H1 (cell line): Measurements from ENCODE around the gene PNPLA8. TPM values are rescaled to one million over a fixed set of nuclear protein-coding genes. Genes with fewer than 3 reads are reported as not detected.
A peak's percentile ranks its signal among the peaks of the same experiment; 100 is the strongest.

Source experiments
- CTCF ChIA-PET: fragments of 300-600 bp; sonication (Branson Sonifier 250); formaldehyde crosslinking; loops from one replicate; lab custom pipeline; 2021; ENCODE audit not compliant: partially characterized antibody; lab: Charles Lee
- POLR2A ChIA-PET: fragments of 300-600 bp; sonication (Branson Sonifier 250); formaldehyde crosslinking; loops from one replicate; lab custom pipeline; 2021; ENCODE audit warnings: inconsistent platforms; ENCODE audit not compliant: partially characterized antibody; lab: Charles Lee
- DNase-seq, 2 experiments: peaks; one replicate each; pipeline versions ENCODE4 v3.0.0 to v3.0.0-alpha.2; 2010 to 2022; ENCODE audit warnings: low spot score in 2 of 2, low read depth in 1 of 2, mixed read lengths in 1 of 2
- FAIRE-seq: peaks from 2 replicates; lab custom pipeline; 2011; peaks lifted over from hg19 to GRCh38; lab: Jason Lieb, UNC
- H2AFZ ChIP-seq: 2 replicates; pipeline ENCODE4 v1.8.1; 2012; ENCODE audit warnings: low read length, inconsistent platforms
- H2AK5ac ChIP-seq: 2 replicates; pipeline ENCODE4 v1.6.1; 2013; ENCODE audit warnings: low read depth, low read length
- H2BK120ac ChIP-seq: replicated peaks from 2 replicates; pipeline ENCODE3; 2013; ENCODE audit warnings: low read depth, low read length, inconsistent platforms
- H2BK12ac ChIP-seq: 2 replicates; pipeline ENCODE4 v1.6.1; 2013; ENCODE audit warnings: low read depth, low read length
- H2BK15ac ChIP-seq: 2 replicates; pipeline ENCODE4 v1.6.1; 2013; ENCODE audit warnings: low read length
- H2BK20ac ChIP-seq: 2 replicates; pipeline ENCODE4 v1.6.1; 2013; ENCODE audit warnings: low read length
- H2BK5ac ChIP-seq: 2 replicates; pipeline ENCODE4 v1.6.1; 2013; ENCODE audit warnings: low read depth, low read length
- H3K14ac ChIP-seq: 2 replicates; pipeline ENCODE4 v1.6.1; 2013; ENCODE audit warnings: inconsistent platforms; ENCODE audit not compliant: insufficient read length
- H3K18ac ChIP-seq: 2 replicates; pipeline ENCODE4 v1.6.1; 2013; ENCODE audit warnings: low read length; ENCODE audit errors: extremely low read depth
- H3K23ac ChIP-seq: 2 replicates; pipeline ENCODE4 v1.6.1; 2013; ENCODE audit warnings: inconsistent platforms; ENCODE audit not compliant: insufficient read length
- H3K23me2 ChIP-seq: 2 replicates; pipeline ENCODE4 v1.6.1; 2013; ENCODE audit warnings: low read depth, low read length
- H3K27ac ChIP-seq: 2 replicates; pipeline ENCODE4 v1.6.1; 2011; ENCODE audit warnings: low read depth, low read length, inconsistent platforms
- H3K27me3 ChIP-seq, 4 experiments: replicated peaks in 1 of 4; 1 replicate in 1 of 4; 2 replicates in 3 of 4; pipeline versions ENCODE4 v1.6.1 to v1.8.1; 2011 to 2013; ENCODE audit warnings: low read length in 3 of 4, mild to moderate bottlenecking in 3 of 4, inconsistent platforms in 2 of 4, mixed read lengths in 2 of 4, moderate library complexity in 1 of 4; ENCODE audit not compliant: control insufficient read depth in 3 of 4, insufficient read depth in 3 of 4; ENCODE audit errors: extremely low read depth in 1 of 4
- H3K36me3 ChIP-seq, 4 experiments: 2 replicates each; pipeline versions ENCODE4 v1.6.1 to v1.8.1; 2011 to 2013; ENCODE audit warnings: mild to moderate bottlenecking in 4 of 4, low read length in 3 of 4, moderate library complexity in 2 of 4, control low read depth in 1 of 4, inconsistent platforms in 1 of 4; ENCODE audit not compliant: insufficient read depth in 4 of 4, control insufficient read depth in 2 of 4
- H3K4ac ChIP-seq: replicated peaks from 2 replicates; pipeline ENCODE3; 2013; ENCODE audit warnings: low read length, low read depth, mixed read lengths, inconsistent platforms; ENCODE audit not compliant: insufficient read length
- H3K4me1 ChIP-seq, 4 experiments: replicated peaks in 1 of 4; 1 replicate in 1 of 4; 2 replicates in 3 of 4; pipeline versions ENCODE4 v1.6.1 to v1.8.1; 2011 to 2013; ENCODE audit warnings: low read length in 3 of 4, inconsistent platforms in 2 of 4, mixed read lengths in 1 of 4; ENCODE audit not compliant: insufficient read depth in 4 of 4, control insufficient read depth in 3 of 4
- H3K4me2 ChIP-seq, 2 experiments: 2 replicates each; pipeline versions ENCODE4 v1.6.1 to v1.8.1; 2011 to 2013; ENCODE audit warnings: low read depth in 2 of 2, low read length in 2 of 2, control low read depth in 1 of 2, inconsistent platforms in 1 of 2, mild to moderate bottlenecking in 1 of 2; ENCODE audit not compliant: insufficient read depth in 1 of 2
- H3K4me3 ChIP-seq, 4 experiments: fragments of 200-600, 300-600 bp in 1 of 4; sonication (generic), shearing (Covaris generic), sonication (Bioruptor Twin) in 1 of 4; 2 replicates each; pipeline versions ENCODE4 v1.5.1 to v1.8.1; 2011 to 2016; ENCODE audit warnings: low read length in 4 of 4, low read depth in 3 of 4, control low read depth in 2 of 4, inconsistent platforms in 2 of 4, mild to moderate bottlenecking in 2 of 4, mixed read lengths in 1 of 4, moderate library complexity in 1 of 4; ENCODE audit not compliant: insufficient read depth in 2 of 4; ENCODE audit errors: extremely low read depth in 1 of 4
- H3K56ac ChIP-seq: replicated peaks from 2 replicates; pipeline ENCODE3; 2013; ENCODE audit warnings: low read depth, mild to moderate bottlenecking, mixed read lengths, low read length, inconsistent platforms; ENCODE audit not compliant: insufficient read length
- H3K79me1 ChIP-seq: 2 replicates; pipeline ENCODE4 v1.6.1; 2013; ENCODE audit warnings: low read depth, low read length, control low read depth
- H3K79me2 ChIP-seq, 2 experiments: 2 replicates each; pipeline versions ENCODE4 v1.6.1 to v1.8.1; 2012 to 2013; ENCODE audit warnings: low read length in 2 of 2, mild to moderate bottlenecking in 2 of 2, inconsistent platforms in 1 of 2; ENCODE audit not compliant: insufficient read depth in 2 of 2, control insufficient read depth in 1 of 2
- H3K9ac ChIP-seq, 4 experiments: replicated peaks in 1 of 4; 1 replicate in 1 of 4; 2 replicates in 3 of 4; pipeline versions ENCODE4 v1.6.1 to v1.8.1; 2011 to 2013; ENCODE audit warnings: low read depth in 3 of 4, low read length in 3 of 4, control low read depth in 2 of 4, mild to moderate bottlenecking in 2 of 4, moderate library complexity in 2 of 4, inconsistent platforms in 1 of 4; ENCODE audit errors: extremely low read depth in 1 of 4
- H3K9me3 ChIP-seq, 2 experiments: 2 replicates each; pipeline versions ENCODE4 v1.6.1 to v1.8.1; 2012 to 2013; ENCODE audit warnings: mild to moderate bottlenecking in 2 of 2, moderate library complexity in 2 of 2, control low read depth in 1 of 2, inconsistent platforms in 1 of 2, low read depth in 1 of 2, low read length in 1 of 2, mixed read lengths in 1 of 2; ENCODE audit not compliant: insufficient read depth in 2 of 2
- H4K20me1 ChIP-seq, 2 experiments: replicated peaks in 1 of 2; 2 replicates each; pipeline versions ENCODE3 to v1.8.1; 2011 to 2013; ENCODE audit warnings: inconsistent platforms in 2 of 2, low read length in 2 of 2, mild to moderate bottlenecking in 1 of 2; ENCODE audit not compliant: insufficient read depth in 2 of 2, control insufficient read depth in 1 of 2
- H4K5ac ChIP-seq: 2 replicates; pipeline ENCODE4 v1.6.1; 2013; ENCODE audit warnings: low read length, low read depth, mixed read lengths, inconsistent platforms; ENCODE audit not compliant: insufficient read length
- H4K8ac ChIP-seq: 2 replicates; pipeline ENCODE4 v1.8.0; 2013; ENCODE audit warnings: mild to moderate bottlenecking, moderate library complexity, low read length, inconsistent platforms; ENCODE audit not compliant: insufficient read depth; ENCODE audit errors: extremely low read depth
- H4K91ac ChIP-seq: replicated peaks from 2 replicates; pipeline ENCODE3; 2013; ENCODE audit warnings: low read length, mixed read lengths, inconsistent platforms; ENCODE audit not compliant: insufficient read length
- CBX8 ChIP-seq: fragments of 300-800, 300-1000 bp; sonication (generic); IDR thresholded peaks from 2 replicates; pipeline ENCODE4 v1.7.1; 2016; ENCODE audit warnings: low read depth, low read length, borderline replicate concordance
- RAD21 ChIP-seq, 2 experiments: IDR thresholded peaks in 1 of 2; conservative IDR thresholded peaks in 1 of 2; 2 replicates each; pipeline ENCODE4 v1.6.1; 2011; ENCODE audit warnings: low read depth in 2 of 2, low read length in 2 of 2, improper control_type of control experiment in 1 of 2, inconsistent platforms in 1 of 2, mild to moderate bottlenecking in 1 of 2, moderate library complexity in 1 of 2
- TAF1 ChIP-seq: IDR thresholded peaks from 2 replicates; pipeline ENCODE4 v1.6.1; 2011; ENCODE audit warnings: mild to moderate bottlenecking, low read depth, low read length
- WGBS, 2 experiments: shearing (Covaris generic) in 1 of 2; methylation state at CpG; one replicate each; pipeline versions ENCODE4 v1.1.6 to v1.1.7; 2013 to 2015; ENCODE audit warnings: low lambda C conversion rate in 2 of 2, mixed read lengths in 2 of 2, inconsistent platforms in 1 of 2, low coverage in 1 of 2, missing lambda C conversion rate in 1 of 2; ENCODE audit not compliant: insufficient replicate concordance in 2 of 2, insufficient coverage in 1 of 2, insufficient read length in 1 of 2; ENCODE audit errors: extremely low coverage in 1 of 2, missing lambda C conversion rate in 1 of 2; 5-methylcytosine and 5-hydroxymethylcytosine counted together
- polyA plus RNA-seq, 7 experiments: library from polyadenylated mRNA; depleted of rRNA in 3 of 7; stranded (reverse) in 5 of 7; unstranded in 2 of 7; fragments of >200 nt in 5 of 7; fragments of 200-250 nt in 2 of 7; gene quantifications; 1 replicate in 5 of 7; 2 replicates in 1 of 7; 4 replicates in 1 of 7; pipeline versions ENCODE4 v1.2.1 to v1.2.3, GENCODE V29; 2011 to 2013; ENCODE audit warnings: missing spikeins in 2 of 7, mixed read lengths in 2 of 7
- total RNA-seq: library from RNA; stranded (reverse); fragmentation: NEBNext Ultra II Directional; extraction: Animal tissue kit (Norgen Biotek cat#: 25700); gene quantifications from 2 replicates; pipeline ENCODE4 v1.2.1, GENCODE V29; 2021
- TF ChIP-seq, protein P1 (sequence below), 3 experiments: IDR thresholded peaks; 1 replicate in 2 of 3; 2 replicates in 1 of 3; pipeline versions ENCODE4 v1.5.1 to v1.6.1; 2011; ENCODE audit warnings: low read length in 3 of 3, mild to moderate bottlenecking in 3 of 3, inconsistent platforms in 2 of 3, low read depth in 1 of 3, moderate library complexity in 1 of 3; ENCODE audit not compliant: insufficient read depth in 1 of 3; ENCODE audit errors: control extremely low read depth in 1 of 3

PNPLA8 gene
- total and polyA plus RNA-seq, 2 of the 8 experiments (the other 6 are each of a cell fraction or from before 2014, with no cell fraction given) = 3.8 to 11.2 TPM

DNA sequence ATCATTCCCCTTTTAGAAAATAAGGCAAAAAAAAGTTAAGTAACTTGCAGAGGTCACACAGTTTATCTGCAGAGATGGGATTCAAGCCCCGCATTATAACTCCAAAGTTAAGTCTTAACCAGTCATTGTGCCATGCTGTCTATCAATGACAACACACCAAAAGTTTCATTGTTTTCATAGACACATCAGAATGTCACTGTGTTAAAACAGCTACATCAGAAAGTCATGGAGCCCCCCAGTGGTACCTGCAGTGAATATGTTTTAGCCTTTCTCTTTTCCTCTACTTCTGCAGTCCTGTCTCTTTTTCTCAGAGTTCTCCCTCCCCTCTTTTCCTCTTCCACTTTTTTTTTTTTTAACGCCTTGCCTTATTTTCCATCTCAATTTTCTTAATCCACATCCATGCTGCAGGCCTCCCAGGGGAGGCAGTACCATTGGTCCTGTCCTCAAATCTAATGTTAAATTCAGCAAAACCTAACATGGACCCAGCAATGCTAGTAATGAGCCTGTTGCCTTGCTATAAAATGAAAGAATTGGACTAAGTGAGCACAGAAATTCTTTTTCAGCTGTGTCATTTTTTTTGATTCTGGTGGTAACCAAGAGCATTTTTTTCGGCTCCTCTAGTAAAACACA lies 65.9 kb downstream of the PNPLA8 start:
- Histone ChIP-seq H3K4me2 (no peak overlapping the region), H4K5ac (no peak overlapping the region), H3K27me3 (peaks cover 3 to 26% (median 21%) of the 10 kb centered on the region in 4 experiments), H3K18ac (no peak overlapping the region), H2AK5ac (no peak overlapping the region), H2AFZ (no peak overlapping the region), H3K23me2 (peaks cover 15% of the 10 kb centered on the region; the same call in 1 of the 2 replicates), H3K9me3 (no peaks in the 10 kb centered on the region), H3K23ac (no peak overlapping the region), H2BK5ac (no peak overlapping the region), H3K79me1 (no peaks in the 10 kb centered on the region), H3K4me3 (no peak overlapping the region), H3K79me2 (no peaks in the 10 kb centered on the region), H2BK15ac (no peak overlapping the region), H3K4me1 (peaks cover 0 to 2% (median 0%) of the 10 kb centered on the region in 4 experiments; a peak in 1 of 7 replicates), H4K8ac (no peak overlapping the region), H2BK12ac (no peak overlapping the region), H3K27ac (no peak overlapping the region), H3K56ac (no peak overlapping the region), H2BK20ac (no peak overlapping the region), H4K91ac (no peak overlapping the region), H3K4ac (no peak overlapping the region), H3K36me3 (no peaks in the 10 kb centered on the region), H3K9ac (no peak overlapping the region), H3K14ac (no peak overlapping the region), H4K20me1 (no peaks in the 10 kb centered on the region), H2BK120ac (no peak overlapping the region)
- FAIRE-seq = no peak
- TF ChIP-seq RAD21 (IDR thresholded peaks at IDR 0.05 in 1 of 2, conservative IDR thresholded peaks at IDR 0.05 in 1 of 2; ENCODE audit: low read depth in 2 of 2, low read length in 2 of 2) (peak; percentile 62 to 64), TAF1 (no peak), CBX8 (no peak)
- TF ChIP-seq, protein P1, sequence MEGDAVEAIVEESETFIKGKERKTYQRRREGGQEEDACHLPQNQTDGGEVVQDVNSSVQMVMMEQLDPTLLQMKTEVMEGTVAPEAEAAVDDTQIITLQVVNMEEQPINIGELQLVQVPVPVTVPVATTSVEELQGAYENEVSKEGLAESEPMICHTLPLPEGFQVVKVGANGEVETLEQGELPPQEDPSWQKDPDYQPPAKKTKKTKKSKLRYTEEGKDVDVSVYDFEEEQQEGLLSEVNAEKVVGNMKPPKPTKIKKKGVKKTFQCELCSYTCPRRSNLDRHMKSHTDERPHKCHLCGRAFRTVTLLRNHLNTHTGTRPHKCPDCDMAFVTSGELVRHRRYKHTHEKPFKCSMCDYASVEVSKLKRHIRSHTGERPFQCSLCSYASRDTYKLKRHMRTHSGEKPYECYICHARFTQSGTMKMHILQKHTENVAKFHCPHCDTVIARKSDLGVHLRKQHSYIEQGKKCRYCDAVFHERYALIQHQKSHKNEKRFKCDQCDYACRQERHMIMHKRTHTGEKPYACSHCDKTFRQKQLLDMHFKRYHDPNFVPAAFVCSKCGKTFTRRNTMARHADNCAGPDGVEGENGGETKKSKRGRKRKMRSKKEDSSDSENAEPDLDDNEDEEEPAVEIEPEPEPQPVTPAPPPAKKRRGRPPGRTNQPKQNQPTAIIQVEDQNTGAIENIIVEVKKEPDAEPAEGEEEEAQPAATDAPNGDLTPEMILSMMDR (IDR thresholded peaks at IDR 0.05; ENCODE audit: control extremely low read depth in 1 of 3, insufficient read depth in 1 of 3, low read depth in 1 of 3, low read length in 3 of 3) = peak in 2 of 3 experiments; percentile 33 to 48; a peak in 2 of 4 replicates
- no peak for DNase-seq
- WGBS, 2 experiments = 71% methylated on average over 3 of the region's 3 CpGs; no CpG with 5 or more reads in 1 of the 2 experiments
- POLR2A ChIA-PET = interaction anchor here (0.7 kb wide), 1 partner anchor 330 kb away, joined by 3 read pairs; no protein-coding TSS in a partner anchor
- CTCF ChIA-PET = interaction anchor here (0.6 to 2.8 kb wide), 17 partner anchors 9 to 293 kb away, joined by 3 to 15 read pairs (median 3); no protein-coding TSS in a partner anchor
